SK-N-SH treated with all-trans-retinoic acid at 6 μM for 48 hours (cell line): ENCODE measurements around the gene LSAMP.
"Not testable (repeated sequence)": the region's sequence is repeated elsewhere in the genome, so short reads cannot be mapped to it uniquely, and the experiment has no call there.

Source experiments
- ATAC-seq: fragments of 200-7000 bp; cut with Tn5 transposase; 3 replicates; pipeline ENCODE4 v1.9.1; 2020; ENCODE audit warnings: mild to moderate bottlenecking, moderate library complexity
- ARNTL ChIP-seq: fragments of 450-650 bp; formaldehyde crosslinking; IDR thresholded peaks from 2 replicates; pipeline ENCODE4 v1.5.0; 2020; ENCODE audit warnings: low read depth, mild to moderate bottlenecking, moderate library complexity, borderline replicate concordance
- BACH2 ChIP-seq: fragments of 250-450 bp; sonication (Bioruptor Pico); IDR thresholded peaks from 2 replicates; pipeline ENCODE4 v1.9.0; 2021; ENCODE audit warnings: mild to moderate bottlenecking, borderline replicate concordance
- CREB5 ChIP-seq: fragments of 250-450 bp; sonication (Bioruptor Pico); IDR thresholded peaks from 2 replicates; pipeline ENCODE4 v1.5.1; 2020; ENCODE audit warnings: low read depth, mild to moderate bottlenecking, moderate library complexity
- CSDC2 ChIP-seq: fragments of 250-450 bp; sonication (Bioruptor Pico); IDR thresholded peaks from 2 replicates; pipeline ENCODE4 v1.5.0; 2020; ENCODE audit warnings: mild to moderate bottlenecking, moderate library complexity
- CSRNP3 ChIP-seq: fragments of 250-450 bp; sonication (Bioruptor Pico); IDR thresholded peaks from 2 replicates; pipeline ENCODE4 v1.5.1; 2021; ENCODE audit warnings: mild to moderate bottlenecking, moderate library complexity
- ESRRG ChIP-seq: fragments of 250-450 bp; sonication (Bioruptor Pico); IDR thresholded peaks from 2 replicates; pipeline ENCODE4 v1.6.1; 2021; ENCODE audit warnings: mild to moderate bottlenecking
- GLIS3 ChIP-seq: fragments of 250-450 bp; sonication (Bioruptor Pico); IDR thresholded peaks from 2 replicates; pipeline ENCODE4 v1.5.0; 2020; ENCODE audit warnings: mild to moderate bottlenecking, moderate library complexity
- ISL1 ChIP-seq: fragments of 250-450 bp; sonication (Bioruptor Pico); IDR thresholded peaks from 2 replicates; pipeline ENCODE4 v2.1.2; 2022; ENCODE audit warnings: mild to moderate bottlenecking, moderate library complexity
- POU6F1 ChIP-seq: fragments of 250-450 bp; sonication (Bioruptor Pico); IDR thresholded peaks from 2 replicates; pipeline ENCODE4 v1.8.0; 2021; ENCODE audit warnings: low read depth, mild to moderate bottlenecking, moderate library complexity, borderline replicate concordance
- PPARA ChIP-seq: fragments of 250-450 bp; sonication (Bioruptor Pico); IDR thresholded peaks from 2 replicates; pipeline ENCODE4 v1.5.0; 2020; ENCODE audit warnings: mild to moderate bottlenecking, borderline replicate concordance
- RARB ChIP-seq: fragments of 250-450 bp; sonication (Bioruptor Pico); IDR thresholded peaks from 2 replicates; pipeline ENCODE4 v1.8.0; 2021; ENCODE audit warnings: mild to moderate bottlenecking, moderate library complexity
- SNAI2 ChIP-seq: fragments of 250-450 bp; sonication (Bioruptor Pico); IDR thresholded peaks from 2 replicates; pipeline ENCODE4 v1.5.0; 2020; ENCODE audit warnings: mild to moderate bottlenecking, moderate library complexity
- TCF4 ChIP-seq: fragments of 250-450 bp; sonication (Bioruptor Pico); IDR thresholded peaks from 2 replicates; pipeline ENCODE4 v1.8.0; 2021; ENCODE audit warnings: mild to moderate bottlenecking, moderate library complexity, borderline replicate concordance
- TOX ChIP-seq: fragments of 250-450 bp; sonication (Bioruptor Pico); IDR thresholded peaks from 2 replicates; pipeline ENCODE4 v1.8.0; 2021; ENCODE audit warnings: mild to moderate bottlenecking, moderate library complexity, borderline replicate concordance
- TSHZ2 ChIP-seq: fragments of 250-450 bp; sonication (Bioruptor Pico); IDR thresholded peaks from 2 replicates; pipeline ENCODE4 v1.5.0; 2020; ENCODE audit warnings: mild to moderate bottlenecking, moderate library complexity
- ZC3H10 ChIP-seq: fragments of 250-450 bp; sonication (Bioruptor Pico); IDR thresholded peaks from 2 replicates; pipeline ENCODE4 v1.5.1; 2021; ENCODE audit warnings: mild to moderate bottlenecking, moderate library complexity
- ZFP3 ChIP-seq: fragments of 250-450 bp; sonication (Bioruptor Pico); IDR thresholded peaks from 2 replicates; pipeline ENCODE4 v1.5.0; 2020; ENCODE audit warnings: mild to moderate bottlenecking, moderate library complexity
- ZNF565 ChIP-seq: fragments of 450-650 bp; formaldehyde crosslinking; conservative IDR thresholded peaks from 2 replicates; pipeline ENCODE4 v1.5.0; 2020; ENCODE audit warnings: low read depth, mild to moderate bottlenecking, moderate library complexity
- ZNF70 ChIP-seq: fragments of 450-650 bp; formaldehyde crosslinking; IDR thresholded peaks from 2 replicates; pipeline ENCODE4 v1.5.0; 2020; ENCODE audit warnings: mild to moderate bottlenecking, moderate library complexity
- ZNF8 ChIP-seq: fragments of 450-650 bp; formaldehyde crosslinking; IDR thresholded peaks from 2 replicates; pipeline ENCODE4 v1.5.0; 2020; ENCODE audit warnings: mild to moderate bottlenecking, moderate library complexity
- TF ChIP-seq, protein P1 (sequence below): fragments of 250-450 bp; sonication (Bioruptor Pico); IDR thresholded peaks from 2 replicates; pipeline ENCODE4 v1.8.0; 2020; ENCODE audit warnings: mild to moderate bottlenecking, moderate library complexity, borderline replicate concordance

Gene LSAMP

DNA sequence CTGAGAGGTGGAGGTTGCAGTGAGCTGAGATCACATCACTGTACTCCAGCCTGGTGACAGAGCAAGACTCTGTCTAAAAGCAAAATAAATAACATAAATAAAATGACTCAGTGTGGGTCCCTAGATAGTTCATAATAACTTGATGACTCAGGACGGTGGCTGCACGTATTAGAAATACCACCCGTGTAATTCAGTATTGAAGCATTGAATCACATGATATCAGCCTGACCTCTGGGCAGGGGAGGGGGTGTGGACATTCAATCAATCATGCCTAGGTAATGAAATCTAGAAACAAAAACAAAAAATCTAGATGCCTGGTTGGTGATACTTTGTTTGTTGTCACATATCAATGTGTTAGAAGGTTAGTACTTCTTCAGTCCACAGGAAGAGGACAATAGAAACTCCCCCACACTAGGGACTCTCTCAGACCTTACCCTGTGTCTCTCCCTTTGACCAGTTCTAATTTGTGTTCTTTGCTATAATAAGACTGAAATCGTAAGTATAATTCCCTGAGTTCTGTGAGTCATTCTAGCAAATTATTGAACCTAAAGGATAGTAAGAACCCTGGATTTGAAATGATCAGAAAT is 644.7 kb downstream of the LSAMP start:
- TF ChIP-seq ZNF70 (no peak), CREB5 (CRISPR knock-in tag) (no peak), ZNF565 (CRISPR knock-in tag) (no peak), BACH2 (CRISPR knock-in tag) (no peak), ZC3H10 (CRISPR knock-in tag) (no peak), RARB (no peak), CSRNP3 (no peak), ZFP3 (CRISPR knock-in tag) (no peak), TOX (no peak), ISL1 (no peak), ZNF8 (CRISPR knock-in tag) (no peak), GLIS3 (CRISPR knock-in tag) (no peak), CSDC2 (CRISPR knock-in tag) (no peak), SNAI2 (CRISPR knock-in tag) (no peak), PPARA (CRISPR knock-in tag) (no peak), POU6F1 (CRISPR knock-in tag) (no peak), ESRRG (CRISPR knock-in tag) (no peak)
- peak; percentile 83 for ATAC-seq

DNA sequence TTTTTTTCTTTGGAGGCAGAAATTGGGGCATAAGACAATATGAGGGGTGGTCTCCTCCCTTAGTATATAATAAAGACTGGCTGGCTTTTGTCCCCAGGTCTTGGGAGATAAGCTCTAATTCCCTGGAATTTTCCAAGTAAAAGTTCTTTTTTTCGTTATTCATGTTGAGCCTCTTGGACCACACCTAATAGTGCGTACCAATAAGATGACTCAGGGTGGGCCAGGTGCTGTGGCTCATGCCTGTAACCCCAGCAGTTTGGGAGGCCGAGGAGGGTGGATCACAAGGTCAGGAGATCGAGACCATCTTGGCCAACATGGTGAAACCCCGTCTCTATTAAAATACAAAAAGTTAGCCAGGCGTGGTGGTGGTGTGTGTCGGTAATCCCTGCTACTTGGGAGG is 645.2 kb downstream of the LSAMP start:
- not testable (repeated sequence) for ATAC-seq

DNA sequence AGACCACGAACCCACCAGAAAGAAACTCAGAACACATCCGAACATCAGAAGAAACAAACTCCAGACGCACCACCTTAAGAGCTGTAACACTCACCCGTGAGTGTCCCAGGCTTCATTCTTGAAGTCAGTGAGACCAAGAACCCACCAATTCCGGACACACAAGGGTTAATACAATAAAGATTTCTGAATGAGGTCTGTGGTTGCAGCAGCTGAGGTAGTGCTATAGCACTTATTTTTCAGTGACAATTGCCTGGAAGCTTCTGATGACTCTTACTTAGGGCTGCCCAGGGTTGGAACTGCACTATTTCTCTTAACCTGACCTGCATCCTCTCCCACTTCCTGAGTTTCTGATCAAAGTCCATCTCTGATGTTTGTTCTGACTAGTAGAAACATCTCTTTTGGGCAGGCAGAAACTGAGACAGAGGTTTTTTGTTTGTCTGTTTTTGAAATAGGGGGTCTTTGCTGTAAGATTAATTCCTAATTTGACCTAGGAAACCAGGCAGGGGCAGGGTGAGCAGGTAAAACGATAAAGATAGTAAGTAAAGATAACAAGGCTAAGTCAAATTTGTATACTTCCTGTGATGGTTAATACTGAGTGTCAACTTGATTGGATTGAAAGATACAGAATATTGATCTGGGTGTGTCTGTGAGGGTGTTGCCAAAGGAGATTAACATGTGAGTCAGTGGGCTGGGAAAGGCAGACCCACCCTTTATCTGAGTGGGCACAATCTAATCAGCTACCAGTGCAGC is 652.9 kb downstream of the LSAMP start:
- TF ChIP-seq RARB (no peak), CSRNP3 (no peak), TCF4 (no peak), ZFP3 (CRISPR knock-in tag) (no peak), CREB5 (CRISPR knock-in tag) (no peak), ESRRG (CRISPR knock-in tag) (no peak), POU6F1 (CRISPR knock-in tag) (no peak), ARNTL (no peak), ZNF8 (CRISPR knock-in tag) (no peak), TSHZ2 (CRISPR knock-in tag) (no peak), ZC3H10 (CRISPR knock-in tag) (no peak), TOX (no peak), PPARA (CRISPR knock-in tag) (no peak)
- TF ChIP-seq, protein P1, sequence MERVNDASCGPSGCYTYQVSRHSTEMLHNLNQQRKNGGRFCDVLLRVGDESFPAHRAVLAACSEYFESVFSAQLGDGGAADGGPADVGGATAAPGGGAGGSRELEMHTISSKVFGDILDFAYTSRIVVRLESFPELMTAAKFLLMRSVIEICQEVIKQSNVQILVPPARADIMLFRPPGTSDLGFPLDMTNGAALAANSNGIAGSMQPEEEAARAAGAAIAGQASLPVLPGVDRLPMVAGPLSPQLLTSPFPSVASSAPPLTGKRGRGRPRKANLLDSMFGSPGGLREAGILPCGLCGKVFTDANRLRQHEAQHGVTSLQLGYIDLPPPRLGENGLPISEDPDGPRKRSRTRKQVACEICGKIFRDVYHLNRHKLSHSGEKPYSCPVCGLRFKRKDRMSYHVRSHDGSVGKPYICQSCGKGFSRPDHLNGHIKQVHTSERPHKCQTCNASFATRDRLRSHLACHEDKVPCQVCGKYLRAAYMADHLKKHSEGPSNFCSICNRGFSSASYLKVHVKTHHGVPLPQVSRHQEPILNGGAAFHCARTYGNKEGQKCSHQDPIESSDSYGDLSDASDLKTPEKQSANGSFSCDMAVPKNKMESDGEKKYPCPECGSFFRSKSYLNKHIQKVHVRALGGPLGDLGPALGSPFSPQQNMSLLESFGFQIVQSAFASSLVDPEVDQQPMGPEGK (CRISPR knock-in tag), result no peak
- peak; percentile 14; the same call in 1 of the 3 replicates for ATAC-seq
